Endothelial cell of umbilical vein (primary cell): ENCODE results near the gene SDC4. TPM values are rescaled to one million over a fixed set of nuclear protein-coding genes. Genes with fewer than 3 reads are reported as not detected.

Experiments used
- BruUV-seq: library from RNA; stranded (reverse); fragments of 400-500 nt; replicated peaks from 2 replicates; lab custom pipeline; 2021; lab: Mats Ljungman, UMichigan
- CTCF ChIA-PET: fragments of 300-600, 350-600 bp; sonication (Branson Sonifier 250); formaldehyde crosslinking; loops from one replicate; lab custom pipeline; 2021; ENCODE audit warnings: antibody characterized with exemption, inconsistent platforms; lab: Charles Lee
- POLR2A ChIA-PET: fragments of 300-600, 350-600 bp; sonication (Branson Sonifier 250); formaldehyde crosslinking; loops from one replicate; lab custom pipeline; 2021; ENCODE audit warnings: antibody characterized with exemption, inconsistent platforms; lab: Charles Lee
- DNase-seq: peaks from one replicate; pipeline ENCODE4 v3.0.0-alpha.2; 2011; ENCODE audit warnings: low read depth, low spot score
- FAIRE-seq: peaks from 2 replicates; lab custom pipeline; 2011; peaks lifted over from hg19 to GRCh38; lab: Jason Lieb, UNC
- H2AFZ ChIP-seq: 2 replicates; pipeline ENCODE4 v1.6.0; 2012; ENCODE audit warnings: low read depth, low read length, control low read depth, inconsistent platforms
- H3K27ac ChIP-seq: 2 replicates; pipeline ENCODE4 v1.5.1; 2011; ENCODE audit warnings: low read depth, mild to moderate bottlenecking, control low read depth, low read length, moderate library complexity; ENCODE audit not compliant: insufficient read depth
- H3K27me3 ChIP-seq, 2 experiments: 2 replicates each; pipeline versions ENCODE4 v1.6.0 to v1.6.1; 2011; ENCODE audit warnings: low read length in 2 of 2, mixed read lengths in 1 of 2; ENCODE audit not compliant: control insufficient read depth in 2 of 2, insufficient read depth in 2 of 2
- H3K36me3 ChIP-seq, 2 experiments: 2 replicates in 1 of 2; 3 replicates in 1 of 2; pipeline ENCODE4 v1.5.1; 2011; ENCODE audit warnings: low read length in 2 of 2, mild to moderate bottlenecking in 1 of 2, moderate library complexity in 1 of 2; ENCODE audit not compliant: control insufficient read depth in 2 of 2, insufficient read depth in 2 of 2; ENCODE audit errors: extremely low read depth in 1 of 2
- H3K4me1 ChIP-seq: 3 replicates; pipeline ENCODE4 v1.5.1; 2011; ENCODE audit warnings: mild to moderate bottlenecking, low read length; ENCODE audit not compliant: control insufficient read depth, insufficient read depth; ENCODE audit errors: extremely low read depth
- H3K4me2 ChIP-seq: 2 replicates; pipeline ENCODE4 v1.6.1; 2011; ENCODE audit warnings: low read length, control low read depth, mixed read lengths; ENCODE audit not compliant: insufficient read depth
- H3K4me3 ChIP-seq, 3 experiments: fragments of 200-600 bp in 1 of 3; sonication (generic), shearing (Covaris generic) in 1 of 3; replicated peaks in 1 of 3; 2 replicates each; pipeline ENCODE4 v1.5.1; 2011 to 2016; ENCODE audit warnings: control low read depth in 3 of 3, low read length in 3 of 3, mild to moderate bottlenecking in 2 of 3, inconsistent platforms in 1 of 3, low read depth in 1 of 3, moderate library complexity in 1 of 3; ENCODE audit not compliant: insufficient read depth in 1 of 3
- H3K79me2 ChIP-seq: 2 replicates; pipeline ENCODE4 v1.6.0; 2012; ENCODE audit warnings: low read length, inconsistent platforms; ENCODE audit not compliant: control insufficient read depth, insufficient read depth
- H3K9ac ChIP-seq: replicated peaks from 2 replicates; pipeline ENCODE3; 2011; ENCODE audit warnings: low read length, control low read depth; ENCODE audit not compliant: insufficient read depth; ENCODE audit errors: extremely low read depth
- H3K9me1 ChIP-seq: replicated peaks from 3 replicates; pipeline ENCODE4 v1.6.0; 2011; ENCODE audit warnings: mild to moderate bottlenecking, low read length; ENCODE audit not compliant: control insufficient read depth, insufficient read depth; ENCODE audit errors: extremely low read depth
- H3K9me3 ChIP-seq: replicated peaks from 2 replicates; pipeline ENCODE4 v1.5.1; 2012; ENCODE audit warnings: low read length, inconsistent platforms; ENCODE audit not compliant: control insufficient read depth, insufficient read depth
- H4K20me1 ChIP-seq: replicated peaks from 2 replicates; pipeline ENCODE3; 2011; ENCODE audit warnings: mild to moderate bottlenecking, low read length; ENCODE audit not compliant: control insufficient read depth, insufficient read depth; ENCODE audit errors: extremely low read depth
- CTCF ChIP-seq, 2 donors: IDR thresholded peaks; 1 replicate in 1 of 2; 2 replicates in 1 of 2; pipeline ENCODE4 v1.5.1; 2011; ENCODE audit warnings: low read length in 2 of 2, mild to moderate bottlenecking in 2 of 2, moderate library complexity in 2 of 2, control low read depth in 1 of 2, inconsistent platforms in 1 of 2, low read depth in 1 of 2; ENCODE audit not compliant: insufficient read depth in 1 of 2; ENCODE audit errors: extremely low read depth in 1 of 2
- EZH2 ChIP-seq: IDR thresholded peaks from 2 replicates; pipeline ENCODE4 v1.6.1; 2012; ENCODE audit warnings: borderline replicate concordance, low read depth, mild to moderate bottlenecking, moderate library complexity, low read length, inconsistent platforms; ENCODE audit not compliant: severe bottlenecking
- FOS ChIP-seq: IDR thresholded peaks from 2 replicates; pipeline ENCODE4 v1.6.1; 2011; ENCODE audit warnings: mild to moderate bottlenecking, low read length, moderate library complexity, borderline replicate concordance; ENCODE audit not compliant: insufficient read depth
- GATA2 ChIP-seq: IDR thresholded peaks from 2 replicates; pipeline ENCODE4 v1.7.0; 2011; ENCODE audit warnings: low read depth, mild to moderate bottlenecking, moderate library complexity, mixed read lengths, low read length; ENCODE audit not compliant: insufficient read length, insufficient read depth
- JUN ChIP-seq: IDR thresholded peaks from 2 replicates; pipeline ENCODE4 v1.6.1; 2011; ENCODE audit warnings: borderline replicate concordance, low read depth; ENCODE audit not compliant: insufficient read length, insufficient read depth
- MAX ChIP-seq: IDR thresholded peaks from 2 replicates; pipeline ENCODE4 v1.6.1; 2011; ENCODE audit not compliant: insufficient read depth, insufficient read length
- MYC ChIP-seq: IDR thresholded peaks from one replicate; pipeline ENCODE4 v1.6.1; 2011; ENCODE audit warnings: mild to moderate bottlenecking, low read depth, low read length
- POLR2A ChIP-seq: IDR thresholded peaks from 2 replicates; pipeline ENCODE4 v1.6.1; 2012; ENCODE audit warnings: low read depth, mild to moderate bottlenecking, control low read depth, low read length
- POLR2AphosphoS5 ChIP-seq: IDR thresholded peaks from 2 replicates; pipeline ENCODE4 v1.6.1; 2012; ENCODE audit warnings: low read depth, mild to moderate bottlenecking, control low read depth, low read length, moderate library complexity; ENCODE audit not compliant: insufficient read depth
- dilution Hi-C: fragments of 300-500 bp; cut with MboI; formaldehyde crosslinking; loops from one replicate; pipeline ENCODE4 v1.15.0; 2019; ENCODE audit warnings: low sequenced_read_pairs; ENCODE audit not compliant: extremely low pct_ligation_motif_present
- intact Hi-C: fragments of 100-400 bp; cut with micrococcal nuclease; formaldehyde crosslinking; loops from one replicate; pipeline ENCODE4 v1.10.0; 2022
- polyA plus RNA-seq, 4 experiments: library from polyadenylated mRNA; depleted of rRNA in 3 of 4; stranded (reverse) in 3 of 4; unstranded in 1 of 4; fragments of >200 nt; gene quantifications; 2 replicates each; pipeline versions ENCODE4 v1.2.1 to v1.2.3, GENCODE V29; 2011 to 2012; ENCODE audit warnings: missing spikeins in 1 of 4
- total RNA-seq: library from RNA; stranded (reverse); gene quantifications from 2 replicates; pipeline ENCODE4 v1.2.3, GENCODE V29; 2021

Gene SDC4
- total and polyA plus RNA-seq, 2 donors (not counting 3 experiments of a cell fraction or from before 2014, with no cell fraction given) = 26.3 to 32.0 TPM

- H2AFZ ChIP-seq = no peak overlapping the region
- intact Hi-C loops = loop anchor here (10.0 kb wide), 1 partner anchor 568 kb away; the partner anchor contains the start of gene PLTP
- no peaks in the 10 kb centered on the region for H3K36me3 ChIP-seq
- dilution Hi-C loops = no loop called here
- H3K4me3 ChIP-seq = no peak overlapping the region
- no peaks in the 10 kb centered on the region for H4K20me1 ChIP-seq
- H3K4me2 ChIP-seq = peak overlapping the region; percentile 89
- no peaks in the 10 kb centered on the region for H3K27me3 ChIP-seq
- BruUV-seq = no TSS peak
- no peak for TF ChIP-seq MAX
- no peak for TF ChIP-seq MYC
- no peak for TF ChIP-seq GATA2
- no peak for TF ChIP-seq CTCF (IDR thresholded peaks at IDR 0.05; ENCODE audit: extremely low read depth in 1 of 2, insufficient read depth in 1 of 2, low read depth in 1 of 2, low read length in 2 of 2)
- TF ChIP-seq POLR2AphosphoS5 = no peak
- TF ChIP-seq EZH2 = no peak
- TF ChIP-seq POLR2A = no peak
- TF ChIP-seq JUN = no peak
- no peak for TF ChIP-seq FOS
- H3K9ac ChIP-seq = no peak overlapping the region
- POLR2A ChIA-PET = interaction anchor here (0.8 to 3.5 kb wide), 6 partner anchors 10 to 27 kb away, joined by 4 to 52 read pairs (median 8); partner anchors contain the start of gene SYS1
- no peaks in the 10 kb centered on the region for H3K9me3 ChIP-seq
- peaks cover 55% of the 10 kb centered on the region for H3K79me2 ChIP-seq
- peaks cover 62% of the 10 kb centered on the region for H3K4me1 ChIP-seq
- DNase-seq (no peak), FAIRE-seq (peak; percentile 63)
- CTCF ChIA-PET = interaction anchor here (0.6 to 4.7 kb wide), 10 partner anchors 9 to 424 kb away, joined by 3 to 28 read pairs (median 7); partner anchors contain the start of gene SYS1
- no peak overlapping the region for H3K27ac ChIP-seq
- no peaks in the 10 kb centered on the region for H3K9me1 ChIP-seq
Observed at GRCh38 chr20:45346851-45347250, 1.4 kb downstream of the SDC4 start.
